Activated CD4-positive, alpha-beta T cell treated with anti-CD3 and anti-CD28 coated beads, Interleukin-2, amount 10 ng/mL, durations not matched to agents 7 days and 5 days (primary cell): ENCODE results near the gene KRIT1. TPM values are rescaled to one million over a fixed set of nuclear protein-coding genes. Genes with fewer than 3 reads are reported as not detected.
"Not testable (repeated sequence)": the region's sequence is repeated elsewhere in the genome, so short reads cannot be mapped to it uniquely, and the experiment has no call there.

Experiments
- CTCF ChIA-PET: fragments of 350-600 bp; sonication (Branson Sonifier 250); formaldehyde crosslinking; loops from one replicate; lab custom pipeline; 2021; ENCODE audit warnings: antibody characterized with exemption; lab: Charles Lee
- POLR2A ChIA-PET: fragments of 350-600 bp; sonication (Branson Sonifier 250); formaldehyde crosslinking; loops from one replicate; lab custom pipeline; 2021; ENCODE audit warnings: antibody characterized with exemption; lab: Charles Lee
- DNase-seq: peaks from one replicate; pipeline ENCODE4 v3.0.0-alpha.2; 2020
- H3K27ac Mint-ChIP-seq: one replicate; pipeline ENCODE4 v1.8.0; 2021; ENCODE audit warnings: mild to moderate bottlenecking, moderate library complexity, mixed read lengths
- H3K27me3 Mint-ChIP-seq: one replicate; pipeline ENCODE4 v1.8.0; 2021; ENCODE audit warnings: mixed read lengths
- H3K36me3 Mint-ChIP-seq: one replicate; pipeline ENCODE4 v1.8.0; 2021; ENCODE audit warnings: low read depth, mixed read lengths
- H3K4me1 Mint-ChIP-seq: one replicate; pipeline ENCODE4 v1.8.0; 2021; ENCODE audit warnings: mixed read lengths
- H3K4me3 Mint-ChIP-seq: one replicate; pipeline ENCODE4 v1.8.0; 2021; ENCODE audit warnings: mild to moderate bottlenecking, moderate library complexity, mixed read lengths
- H3K9me3 Mint-ChIP-seq: one replicate; pipeline ENCODE4 v1.8.0; 2021; ENCODE audit warnings: mixed read lengths
- total RNA-seq, 2 experiments: library from RNA; stranded (reverse); gene quantifications; one replicate each; pipeline ENCODE4 v1.2.3, GENCODE V29; 2021

The KRIT1 gene
- total RNA-seq, 2 experiments from 2014 or later, result 45.8 to 49.0 TPM

GRCh38 chr7:92266415-92267241 lies 20.9 kb upstream of the KRIT1 start:
- peaks cover 1% of the 10 kb centered on the region for H3K4me1 Mint-ChIP-seq
- no peak for DNase-seq
- peaks cover 6% of the 10 kb centered on the region for H3K36me3 Mint-ChIP-seq
- no peaks in the 10 kb centered on the region for H3K27me3 Mint-ChIP-seq
- ChIA-PET POLR2A (no interaction called here), CTCF (interaction anchor here (1.1 to 2.0 kb wide), 2 partner anchors 11 to 16 kb away, joined by 3 to 4 read pairs; no protein-coding TSS in a partner anchor)
- no peak overlapping the region for H3K4me3 Mint-ChIP-seq
- peaks cover 1% of the 10 kb centered on the region for H3K9me3 Mint-ChIP-seq
- no peak overlapping the region for H3K27ac Mint-ChIP-seq

DNA sequence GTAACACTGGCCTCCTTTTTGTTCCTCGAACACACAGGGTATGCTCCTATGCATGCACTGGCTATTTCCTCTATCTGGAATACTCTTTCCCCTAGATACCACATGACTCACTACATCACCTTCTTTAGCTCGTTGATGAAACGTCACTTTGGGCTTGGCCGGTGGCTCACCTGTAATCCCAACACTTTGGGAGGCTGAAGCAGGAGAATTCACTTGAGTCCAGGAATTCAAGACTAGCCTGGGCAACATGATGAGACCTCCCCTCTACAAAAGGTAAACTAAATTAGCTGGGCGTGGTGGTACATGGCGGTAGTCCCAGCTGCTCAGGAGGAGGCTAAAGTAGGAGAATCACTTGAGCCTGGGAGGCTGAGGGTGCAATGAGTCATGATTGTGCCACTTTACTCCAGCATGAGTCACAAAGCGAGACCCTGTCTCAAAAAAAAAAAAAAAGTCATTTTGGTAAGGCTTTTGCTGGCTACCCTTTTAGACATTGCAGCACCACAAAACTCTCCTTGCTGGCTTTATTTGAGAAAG lies 14.6 kb upstream of the KRIT1 start:
- peaks cover 7% of the 10 kb centered on the region for H3K4me1 Mint-ChIP-seq
- H3K4me3 Mint-ChIP-seq, result no peak overlapping the region
- ChIA-PET POLR2A (interaction anchor here (0.6 kb wide), 1 partner anchor 787 kb away, joined by 4 read pairs; no protein-coding TSS in a partner anchor), CTCF (interaction anchor here (1.2 kb wide), 1 partner anchor 13 kb away, joined by 3 read pairs; no protein-coding TSS in a partner anchor)
- peaks cover 18% of the 10 kb centered on the region for H3K36me3 Mint-ChIP-seq
- DNase-seq, result no peak
- no peak overlapping the region for H3K27ac Mint-ChIP-seq
- H3K27me3 Mint-ChIP-seq, result no peaks in the 10 kb centered on the region
- H3K9me3 Mint-ChIP-seq, result peaks cover 3% of the 10 kb centered on the region

DNA sequence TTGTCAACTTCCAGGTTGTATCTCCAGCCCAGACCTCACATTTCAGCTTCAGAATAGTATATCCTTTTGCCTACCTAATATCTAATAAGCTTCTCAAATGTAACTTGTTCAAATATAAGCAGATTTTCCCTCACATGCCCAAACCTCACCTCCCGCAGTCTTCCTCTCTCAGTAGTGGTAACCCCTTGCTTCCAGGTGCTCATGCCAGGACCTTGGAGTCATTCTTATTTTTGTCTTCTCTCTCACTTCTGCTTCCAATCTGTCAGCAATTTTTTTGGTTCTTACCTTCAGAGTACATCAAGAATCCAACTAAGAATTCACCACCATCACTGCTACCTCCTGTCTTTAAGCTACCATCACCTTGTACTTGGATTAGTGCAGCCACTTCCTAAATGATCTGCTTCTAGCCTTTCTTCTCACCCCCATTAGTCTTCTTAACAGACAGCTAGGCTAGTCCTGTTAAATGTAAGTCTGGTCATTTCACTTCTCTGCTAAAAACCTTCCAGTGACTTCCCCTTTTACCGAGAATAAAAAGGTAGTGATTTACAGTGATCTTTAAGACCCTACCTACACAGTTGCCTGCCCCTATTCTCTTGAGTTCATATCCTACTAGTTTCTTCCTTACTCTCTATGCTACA lies 14.0 kb upstream of the KRIT1 start:
- no peaks in the 10 kb centered on the region for H3K27me3 Mint-ChIP-seq
- peaks cover 23% of the 10 kb centered on the region for H3K36me3 Mint-ChIP-seq
- peaks cover 10% of the 10 kb centered on the region for H3K4me1 Mint-ChIP-seq
- ChIA-PET POLR2A (no interaction called here), CTCF (interaction anchor here (1.2 kb wide), 1 partner anchor 13 kb away, joined by 3 read pairs; no protein-coding TSS in a partner anchor)
- no peak for DNase-seq
- no peak overlapping the region for H3K4me3 Mint-ChIP-seq
- H3K27ac Mint-ChIP-seq, result no peak overlapping the region
- peaks cover 8% of the 10 kb centered on the region for H3K9me3 Mint-ChIP-seq

- no peak overlapping the region for H3K27ac Mint-ChIP-seq
- ChIA-PET POLR2A (no interaction called here), CTCF (interaction anchor here (1.2 kb wide), 1 partner anchor 12 kb away, joined by 3 read pairs; no protein-coding TSS in a partner anchor)
- no peak for DNase-seq
- peaks cover 9% of the 10 kb centered on the region for H3K9me3 Mint-ChIP-seq
- peaks cover 24% of the 10 kb centered on the region for H3K36me3 Mint-ChIP-seq
- no peaks in the 10 kb centered on the region for H3K27me3 Mint-ChIP-seq
- peaks cover 10% of the 10 kb centered on the region for H3K4me1 Mint-ChIP-seq
- H3K4me3 Mint-ChIP-seq, result no peak overlapping the region
These were observed 13.3 kb upstream of the KRIT1 start for GRCh38 chr7:92259062-92259461.

DNA sequence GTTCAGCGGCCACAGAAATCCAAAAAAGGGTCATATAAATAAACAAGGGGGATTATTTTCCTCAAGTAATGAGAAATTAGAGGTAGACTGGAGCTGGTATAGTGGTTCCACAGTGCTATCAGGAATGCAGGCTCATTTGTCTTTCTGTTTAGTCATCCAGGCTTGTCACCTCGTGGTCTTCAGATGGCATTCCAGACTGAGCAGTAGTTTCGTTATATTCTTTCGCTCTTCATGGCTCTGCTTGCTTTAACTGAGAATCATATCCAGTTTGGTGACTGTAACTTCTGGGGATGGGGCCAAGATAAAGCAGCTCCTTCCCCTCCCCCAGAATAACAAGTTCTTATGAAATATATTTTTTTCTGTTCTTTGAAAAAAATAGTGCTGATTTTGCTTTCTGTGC lies 9.6 kb upstream of the KRIT1 start:
- H3K36me3 Mint-ChIP-seq, result peaks cover 29% of the 10 kb centered on the region
- peaks cover 11% of the 10 kb centered on the region for H3K4me1 Mint-ChIP-seq
- POLR2A ChIA-PET, result no interaction called here
- no peaks in the 10 kb centered on the region for H3K27me3 Mint-ChIP-seq
- no peak overlapping the region for H3K27ac Mint-ChIP-seq
- no peak for DNase-seq
- CTCF ChIA-PET, result interaction anchor here (1.7 kb wide), 1 partner anchor 10 kb away, joined by 4 read pairs; no protein-coding TSS in a partner anchor
- no peak overlapping the region for H3K4me3 Mint-ChIP-seq
- peaks cover 5% of the 10 kb centered on the region for H3K9me3 Mint-ChIP-seq

DNA sequence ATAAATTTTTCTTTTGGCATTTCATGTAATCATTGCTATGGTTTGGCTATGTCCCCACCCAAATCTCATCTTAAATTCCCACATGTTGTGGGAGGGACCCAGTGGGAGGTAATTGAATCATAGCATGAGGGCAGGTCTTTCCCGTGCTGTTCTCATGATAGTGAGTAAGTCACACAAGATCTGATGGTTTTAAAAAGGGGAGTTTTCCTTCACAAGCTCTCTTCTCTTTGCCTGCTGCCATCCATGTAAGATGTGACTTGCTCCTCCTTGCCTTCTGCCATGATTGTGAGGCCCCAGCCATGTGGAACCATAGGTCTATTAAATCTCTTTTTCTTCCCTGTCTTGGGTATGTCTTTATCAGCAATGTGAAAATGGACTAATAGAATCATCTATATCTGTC lies 9.1 kb upstream of the KRIT1 start:
- H3K27ac Mint-ChIP-seq, POLR2A ChIA-PET, H3K4me3 Mint-ChIP-seq, DNase-seq, H3K9me3 Mint-ChIP-seq, H3K4me1 Mint-ChIP-seq, H3K27me3 Mint-ChIP-seq: not testable (repeated sequence)
- H3K36me3 Mint-ChIP-seq, result peaks cover 24% of the 10 kb centered on the region
- CTCF ChIA-PET, result interaction anchor here (1.7 kb wide), 1 partner anchor 11 kb away, joined by 4 read pairs; no protein-coding TSS in a partner anchor

GRCh38 chr7:92253251-92253650 lies 7.5 kb upstream of the KRIT1 start:
- Mint-ChIP-seq H3K27ac (no peak overlapping the region), H3K4me3 (no peak overlapping the region), H3K9me3 (peaks cover 5% of the 10 kb centered on the region), H3K4me1 (peaks cover 10% of the 10 kb centered on the region), H3K27me3 (no peaks in the 10 kb centered on the region), H3K36me3 (peaks cover 23% of the 10 kb centered on the region)
- DNase-seq, result no peak
- CTCF ChIA-PET, result interaction anchor here (1.2 kb wide), 1 partner anchor 18 kb away, joined by 3 read pairs; no protein-coding TSS in a partner anchor
- POLR2A ChIA-PET, result no interaction called here

- ChIA-PET CTCF (no interaction called here), POLR2A (no interaction called here)
- Mint-ChIP-seq H3K4me1 (peaks cover 24% of the 10 kb centered on the region), H3K27me3 (no peaks in the 10 kb centered on the region), H3K4me3 (no peak overlapping the region), H3K27ac (no peak overlapping the region), H3K9me3 (peaks cover 5% of the 10 kb centered on the region), H3K36me3 (peaks cover 23% of the 10 kb centered on the region)
- DNase-seq, result no peak
These were observed 5.5 kb upstream of the KRIT1 start for GRCh38 chr7:92251181-92251580.

DNA sequence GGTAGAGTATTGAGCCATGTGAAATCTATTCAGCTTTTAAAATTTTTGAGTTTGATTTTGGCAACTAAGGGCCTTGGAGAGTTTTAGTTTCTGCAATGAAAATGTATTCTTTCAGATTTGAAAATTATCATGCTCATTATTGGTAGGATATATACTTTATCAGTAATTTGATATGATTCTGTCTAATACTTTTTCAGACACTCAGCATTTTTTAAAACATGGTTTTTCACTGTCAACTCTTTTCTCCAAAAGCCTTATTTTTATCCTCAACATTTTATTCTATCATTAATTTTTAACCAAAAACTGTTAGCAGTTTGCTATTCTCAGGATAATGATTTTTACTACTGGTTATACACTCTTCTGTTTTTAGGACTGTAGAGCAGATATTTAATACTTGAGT lies 4.9 kb upstream of the KRIT1 start:
- H3K4me1 Mint-ChIP-seq, result peaks cover 24% of the 10 kb centered on the region
- H3K27me3 Mint-ChIP-seq, result no peaks in the 10 kb centered on the region
- no peak overlapping the region for H3K27ac Mint-ChIP-seq
- POLR2A ChIA-PET, result no interaction called here
- peaks cover 25% of the 10 kb centered on the region for H3K36me3 Mint-ChIP-seq
- CTCF ChIA-PET, result interaction anchor here (0.6 kb wide), 1 partner anchor 18 kb away, joined by 3 read pairs; no protein-coding TSS in a partner anchor
- H3K4me3 Mint-ChIP-seq, result no peak overlapping the region
- peaks cover 5% of the 10 kb centered on the region for H3K9me3 Mint-ChIP-seq
- no peak for DNase-seq

- Mint-ChIP-seq H3K36me3 (peaks cover 18% of the 10 kb centered on the region), H3K9me3 (no peaks in the 10 kb centered on the region)
These were observed 817 bp upstream of the KRIT1 start for GRCh38 chr7:92246360-92247101.

GRCh38 chr7:92244808-92245486 lies 767 bp downstream of the KRIT1 start:
- CTCF ChIA-PET, result interaction anchor here (0.7 to 2.9 kb wide), 6 partner anchors 10 to 202 kb away, joined by 3 to 14 read pairs (median 3); partner anchors contain the start of gene GATAD1

More at GRCh38 chr7:92246360-92247101, 817 bp upstream of the KRIT1 start:
- peak overlapping the region; percentile 89 for H3K27ac Mint-ChIP-seq
- peak; percentile 42 for DNase-seq
- peaks cover 40% of the 10 kb centered on the region for H3K4me1 Mint-ChIP-seq
- no peaks in the 10 kb centered on the region for H3K27me3 Mint-ChIP-seq
- peak overlapping the region; percentile 97 for H3K4me3 Mint-ChIP-seq
- POLR2A ChIA-PET, result no interaction called here
- CTCF ChIA-PET, result interaction anchor here (0.6 to 2.9 kb wide), 6 partner anchors 10 to 200 kb away, joined by 3 to 14 read pairs (median 3); partner anchors contain the start of gene GATAD1

More at GRCh38 chr7:92244808-92245486, 767 bp downstream of the KRIT1 start:
- POLR2A ChIA-PET, result interaction anchor here (0.8 kb wide), 1 partner anchor 202 kb away, joined by 6 read pairs; the partner anchor contains the start of gene GATAD1
- Mint-ChIP-seq H3K27me3 (no peaks in the 10 kb centered on the region), H3K4me3 (peak overlapping the region; percentile 97), H3K4me1 (peaks cover 39% of the 10 kb centered on the region), H3K27ac (peak overlapping the region; percentile 99), H3K36me3 (peaks cover 25% of the 10 kb centered on the region), H3K9me3 (no peaks in the 10 kb centered on the region)
- no peak for DNase-seq
